HEK293T (cell line): ENCODE measurements around the gene ARHGAP12.

ENCODE experiments used
- CTBP1 ChIP-seq: fragments of 450-650 bp; IDR thresholded peaks from 2 replicates; pipeline ENCODE4 v1.6.1; 2016; ENCODE audit warnings: borderline replicate concordance
- FOXA1 ChIP-seq: fragments of 450-650 bp; IDR thresholded peaks from 2 replicates; pipeline ENCODE4 v1.6.1; 2016; ENCODE audit warnings: mild to moderate bottlenecking
- SUZ12 ChIP-seq: fragments of 450-650 bp; IDR thresholded peaks from 2 replicates; pipeline ENCODE4 v1.6.1; 2016; ENCODE audit warnings: mild to moderate bottlenecking
- TARDBP ChIP-seq: fragments of 450-650 bp; IDR thresholded peaks from 2 replicates; pipeline ENCODE4 v1.6.1; 2016

- TF ChIP-seq CTBP1 (no peak), FOXA1 (no peak), TARDBP (no peak), SUZ12 (no peak)
Observed at GRCh38 chr10:31963589-31963980, 35.0 kb upstream of the ARHGAP12 start.
